ENCODE measurements around the gene SESN3.
"Not testable (repeated sequence)": the region's sequence is repeated elsewhere in the genome, so short reads cannot be mapped to it uniquely, and the experiment has no call there.

- TF ChIP-seq POLR2A, POLR2AphosphoS5 (IDR thresholded peaks at IDR 0.05; ENCODE audit: low read depth, low read length): not testable (repeated sequence)
Observed at GRCh38 chr11:95136747-95137146, 94.3 kb downstream of the SESN3 start.

Measured in GM12891 (cell line).